RWPE2 (cell line): ENCODE results near the gene NFILZ.

ENCODE experiments used
- ATAC-seq: fragments of 200-7000 bp; cut with Tn5 transposase; 3 replicates; pipeline ENCODE4 v1.9.1; 2021; ENCODE audit warnings: low read depth
- DNase-seq: peaks from one replicate; pipeline ENCODE4 v3.0.0-alpha.2; 2020; ENCODE audit warnings: low spot score
- H3K27ac ChIP-seq: fragments of 450-650 bp; 2 replicates; pipeline ENCODE4 v1.5.1; 2017; ENCODE audit warnings: mild to moderate bottlenecking; ENCODE audit not compliant: poor library complexity, severe bottlenecking
- H3K27me3 ChIP-seq: fragments of 250-450 bp; sonication (Bioruptor Pico); 2 replicates; pipeline ENCODE4 v1.5.1; 2021; ENCODE audit warnings: mild to moderate bottlenecking, moderate library complexity; ENCODE audit not compliant: insufficient read depth, poor library complexity, severe bottlenecking
- H3K36me3 ChIP-seq: fragments of 250-450 bp; sonication (Bioruptor Pico); 2 replicates; pipeline ENCODE4 v1.5.1; 2020; ENCODE audit warnings: low read depth, mild to moderate bottlenecking, moderate library complexity
- H3K4me1 ChIP-seq: fragments of 250-450 bp; sonication (Bioruptor Pico); 2 replicates; pipeline ENCODE4 v1.5.1; 2021; ENCODE audit warnings: mild to moderate bottlenecking, moderate library complexity; ENCODE audit not compliant: insufficient read depth, poor library complexity, severe bottlenecking
- H3K4me3 ChIP-seq: fragments of 250-450 bp; sonication (Bioruptor Pico); 2 replicates; pipeline ENCODE4 v1.5.1; 2021; ENCODE audit warnings: mild to moderate bottlenecking, moderate library complexity; ENCODE audit not compliant: severe bottlenecking
- H3K9me3 ChIP-seq: fragments of 250-450 bp; sonication (Bioruptor Pico); 2 replicates; pipeline ENCODE4 v1.5.1; 2021; ENCODE audit warnings: mild to moderate bottlenecking, moderate library complexity; ENCODE audit not compliant: severe bottlenecking
- TF ChIP-seq, protein P1 (sequence below): fragments of 450-650 bp; IDR thresholded peaks from one replicate; pipeline ENCODE4 v1.5.1; 2017; ENCODE audit warnings: mild to moderate bottlenecking, moderate library complexity; ENCODE audit not compliant: poor library complexity, severe bottlenecking

Gene NFILZ

GRCh38 chr19:8673276-8673891 is 43.0 kb downstream of the NFILZ start:
- Histone ChIP-seq H3K4me1 (no peaks in the 10 kb centered on the region), H3K27ac (no peak overlapping the region), H3K9me3 (no peaks in the 10 kb centered on the region), H3K27me3 (no peaks in the 10 kb centered on the region), H3K36me3 (no peaks in the 10 kb centered on the region), H3K4me3 (no peak overlapping the region)
- DNase-seq (no peak), ATAC-seq (no peak)
- TF ChIP-seq, protein P1, sequence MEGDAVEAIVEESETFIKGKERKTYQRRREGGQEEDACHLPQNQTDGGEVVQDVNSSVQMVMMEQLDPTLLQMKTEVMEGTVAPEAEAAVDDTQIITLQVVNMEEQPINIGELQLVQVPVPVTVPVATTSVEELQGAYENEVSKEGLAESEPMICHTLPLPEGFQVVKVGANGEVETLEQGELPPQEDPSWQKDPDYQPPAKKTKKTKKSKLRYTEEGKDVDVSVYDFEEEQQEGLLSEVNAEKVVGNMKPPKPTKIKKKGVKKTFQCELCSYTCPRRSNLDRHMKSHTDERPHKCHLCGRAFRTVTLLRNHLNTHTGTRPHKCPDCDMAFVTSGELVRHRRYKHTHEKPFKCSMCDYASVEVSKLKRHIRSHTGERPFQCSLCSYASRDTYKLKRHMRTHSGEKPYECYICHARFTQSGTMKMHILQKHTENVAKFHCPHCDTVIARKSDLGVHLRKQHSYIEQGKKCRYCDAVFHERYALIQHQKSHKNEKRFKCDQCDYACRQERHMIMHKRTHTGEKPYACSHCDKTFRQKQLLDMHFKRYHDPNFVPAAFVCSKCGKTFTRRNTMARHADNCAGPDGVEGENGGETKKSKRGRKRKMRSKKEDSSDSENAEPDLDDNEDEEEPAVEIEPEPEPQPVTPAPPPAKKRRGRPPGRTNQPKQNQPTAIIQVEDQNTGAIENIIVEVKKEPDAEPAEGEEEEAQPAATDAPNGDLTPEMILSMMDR, result no peak

DNA sequence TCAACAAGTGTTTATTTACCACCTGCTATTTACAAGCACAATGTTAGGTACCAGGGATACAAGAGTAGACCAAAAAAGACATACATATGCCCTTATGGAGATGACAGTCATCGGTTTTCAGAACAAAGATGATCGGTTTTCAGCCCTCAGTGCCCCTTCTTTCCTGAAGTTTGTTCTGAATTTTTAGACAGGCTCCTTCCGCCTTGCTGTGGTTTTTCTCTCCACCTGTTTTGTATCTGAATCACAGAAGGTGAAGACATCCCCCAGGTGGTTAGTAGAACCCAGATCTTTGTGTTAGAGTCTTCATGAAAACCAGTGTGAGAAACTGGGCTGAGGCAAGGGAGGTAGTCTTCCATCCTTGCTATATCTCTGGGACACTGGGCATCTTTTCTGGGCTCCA is 44.6 kb downstream of the NFILZ start:
- ATAC-seq (no peak), DNase-seq (no peak)
- H3K27ac ChIP-seq, result no peak overlapping the region
- no peaks in the 10 kb centered on the region for H3K27me3 ChIP-seq
- H3K4me3 ChIP-seq, result no peak overlapping the region
- no peaks in the 10 kb centered on the region for H3K9me3 ChIP-seq
- no peaks in the 10 kb centered on the region for H3K36me3 ChIP-seq
- TF ChIP-seq, protein P1, result no peak
- no peaks in the 10 kb centered on the region for H3K4me1 ChIP-seq

DNA sequence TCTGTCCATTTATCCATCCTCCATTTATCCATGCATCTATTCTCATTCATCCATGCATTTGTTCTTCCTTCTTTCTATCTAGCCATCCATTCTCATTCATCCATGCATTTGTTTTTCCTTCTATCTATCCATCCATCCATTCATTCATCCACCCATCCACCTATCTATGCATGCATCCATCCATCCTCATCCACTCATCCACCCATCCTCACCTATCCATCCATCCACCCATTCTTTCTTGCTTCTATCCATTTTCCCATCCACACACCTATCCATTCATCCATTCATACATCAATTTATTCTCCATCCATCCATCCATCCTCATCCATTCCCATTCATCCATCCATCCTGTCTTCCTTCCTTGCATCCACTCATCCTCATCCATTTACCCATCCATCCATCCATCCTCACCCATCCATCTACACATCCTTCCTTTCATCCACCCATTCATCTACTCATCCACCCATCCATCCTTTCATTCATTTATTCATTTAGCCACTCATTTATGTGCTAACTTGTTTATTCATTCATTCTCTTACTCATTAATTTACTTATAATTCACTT is 47.9 kb downstream of the NFILZ start:
- H3K9me3 ChIP-seq, result no peaks in the 10 kb centered on the region
- H3K27me3 ChIP-seq, result no peaks in the 10 kb centered on the region

More for the DNA sequence above, 47.9 kb downstream of the NFILZ start:
- no peak for DNase-seq
- TF ChIP-seq, protein P1, result no peak
- Histone ChIP-seq H3K4me1 (no peaks in the 10 kb centered on the region), H3K4me3 (no peak overlapping the region), H3K36me3 (no peaks in the 10 kb centered on the region), H3K27ac (no peak overlapping the region)
- ATAC-seq, result no peak
